GM20000 (cell line): ENCODE measurements around the gene ANTXR2.

Experiments
- DNase-seq: peaks from one replicate; pipeline ENCODE4 v3.0.0; 2012; ENCODE audit warnings: low spot score
- TF ChIP-seq, protein P1 (sequence below): IDR thresholded peaks from 2 replicates; pipeline ENCODE4 v1.5.1; 2012; ENCODE audit warnings: mild to moderate bottlenecking, control low read depth; ENCODE audit errors: extremely low read depth, missing control alignments

The ANTXR2 gene

GRCh38 chr4:80036306-80036705 is 36.7 kb downstream of the ANTXR2 start:
- no peak for DNase-seq
- TF ChIP-seq, protein P1, sequence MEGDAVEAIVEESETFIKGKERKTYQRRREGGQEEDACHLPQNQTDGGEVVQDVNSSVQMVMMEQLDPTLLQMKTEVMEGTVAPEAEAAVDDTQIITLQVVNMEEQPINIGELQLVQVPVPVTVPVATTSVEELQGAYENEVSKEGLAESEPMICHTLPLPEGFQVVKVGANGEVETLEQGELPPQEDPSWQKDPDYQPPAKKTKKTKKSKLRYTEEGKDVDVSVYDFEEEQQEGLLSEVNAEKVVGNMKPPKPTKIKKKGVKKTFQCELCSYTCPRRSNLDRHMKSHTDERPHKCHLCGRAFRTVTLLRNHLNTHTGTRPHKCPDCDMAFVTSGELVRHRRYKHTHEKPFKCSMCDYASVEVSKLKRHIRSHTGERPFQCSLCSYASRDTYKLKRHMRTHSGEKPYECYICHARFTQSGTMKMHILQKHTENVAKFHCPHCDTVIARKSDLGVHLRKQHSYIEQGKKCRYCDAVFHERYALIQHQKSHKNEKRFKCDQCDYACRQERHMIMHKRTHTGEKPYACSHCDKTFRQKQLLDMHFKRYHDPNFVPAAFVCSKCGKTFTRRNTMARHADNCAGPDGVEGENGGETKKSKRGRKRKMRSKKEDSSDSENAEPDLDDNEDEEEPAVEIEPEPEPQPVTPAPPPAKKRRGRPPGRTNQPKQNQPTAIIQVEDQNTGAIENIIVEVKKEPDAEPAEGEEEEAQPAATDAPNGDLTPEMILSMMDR = no peak

DNA sequence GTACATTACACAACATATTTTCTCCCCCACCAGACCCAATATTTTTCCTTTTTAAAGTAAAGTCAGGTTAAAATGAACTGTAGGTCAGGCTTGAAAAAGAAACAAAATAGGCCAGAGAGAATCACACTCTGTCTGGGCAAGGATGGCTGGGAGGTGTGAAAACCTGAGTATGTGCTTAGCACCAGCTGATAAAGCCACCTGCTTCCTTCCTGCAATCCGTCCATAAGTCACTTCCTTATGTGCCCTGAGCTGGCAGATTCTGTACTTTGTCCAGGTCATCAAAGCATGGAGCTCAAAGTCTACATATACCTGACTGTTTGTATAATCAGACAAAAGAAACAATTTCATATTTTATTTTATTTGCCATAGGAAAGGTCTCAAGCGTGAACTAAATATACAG is 37.7 kb downstream of the ANTXR2 start:
- TF ChIP-seq, protein P1 = no peak
- no peak for DNase-seq

DNA sequence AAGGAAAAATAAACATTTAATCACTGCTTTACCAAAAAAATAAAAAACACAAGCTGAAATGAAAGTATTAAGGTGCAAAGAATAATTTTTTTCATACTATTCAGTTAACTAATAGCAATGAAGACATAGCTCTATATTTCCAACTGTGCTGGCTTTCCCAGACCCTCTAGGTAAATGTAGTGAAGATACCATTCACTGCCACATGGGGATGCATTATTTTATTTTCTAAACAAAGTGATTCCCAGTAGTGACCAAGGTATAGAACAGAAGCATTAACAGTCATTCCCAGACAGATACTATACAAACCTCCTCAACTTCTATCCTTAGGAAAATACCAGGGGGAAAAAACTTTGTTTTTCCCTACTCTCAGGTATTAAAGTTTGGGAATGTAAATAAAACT is 39.4 kb downstream of the ANTXR2 start:
- TF ChIP-seq, protein P1 = no peak
- no peak for DNase-seq

- DNase-seq = no peak
- TF ChIP-seq, protein P1 = no peak
These were observed 43.7 kb downstream of the ANTXR2 start for GRCh38 chr4:80029364-80029763.

DNA sequence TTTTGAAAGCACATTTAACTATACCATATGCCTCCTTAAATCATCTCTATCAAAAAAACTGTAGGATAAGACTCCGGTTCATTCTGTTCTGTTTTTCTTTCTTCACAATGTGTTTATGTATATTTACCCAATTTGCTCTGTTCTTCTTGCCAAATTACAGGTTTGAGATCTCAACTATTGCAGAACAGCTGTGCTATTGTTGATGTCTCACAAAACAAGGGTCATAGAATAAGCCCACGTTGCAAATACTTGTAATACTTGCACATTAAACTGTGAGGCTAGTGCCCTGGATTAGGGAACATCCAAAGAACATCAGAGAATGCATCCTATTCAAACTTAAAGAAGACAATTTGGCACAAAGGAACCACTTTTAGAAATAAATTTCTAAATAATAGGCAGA is 45.4 kb downstream of the ANTXR2 start:
- TF ChIP-seq, protein P1 = no peak
- DNase-seq = no peak

DNA sequence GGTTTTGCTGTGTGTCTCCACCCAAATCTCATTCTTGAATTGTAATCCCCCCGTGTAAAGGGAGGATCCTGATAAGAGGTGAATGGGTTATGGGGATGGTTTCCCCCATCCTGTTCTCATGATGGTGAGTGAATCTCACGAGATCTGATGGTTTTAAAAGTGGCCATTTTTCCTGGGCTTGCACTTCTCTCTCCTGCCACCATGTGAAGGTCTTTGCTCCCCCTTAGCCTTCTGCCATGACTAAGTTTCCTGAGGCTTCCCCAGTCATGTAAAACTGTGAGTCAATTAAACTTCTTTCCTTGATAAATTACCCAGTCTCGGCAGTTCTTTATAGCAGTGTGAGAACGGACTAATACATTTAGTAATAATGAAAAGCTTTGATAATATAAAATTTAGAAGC is 46.9 kb downstream of the ANTXR2 start:
- no peak for DNase-seq
- TF ChIP-seq, protein P1 = no peak

DNA sequence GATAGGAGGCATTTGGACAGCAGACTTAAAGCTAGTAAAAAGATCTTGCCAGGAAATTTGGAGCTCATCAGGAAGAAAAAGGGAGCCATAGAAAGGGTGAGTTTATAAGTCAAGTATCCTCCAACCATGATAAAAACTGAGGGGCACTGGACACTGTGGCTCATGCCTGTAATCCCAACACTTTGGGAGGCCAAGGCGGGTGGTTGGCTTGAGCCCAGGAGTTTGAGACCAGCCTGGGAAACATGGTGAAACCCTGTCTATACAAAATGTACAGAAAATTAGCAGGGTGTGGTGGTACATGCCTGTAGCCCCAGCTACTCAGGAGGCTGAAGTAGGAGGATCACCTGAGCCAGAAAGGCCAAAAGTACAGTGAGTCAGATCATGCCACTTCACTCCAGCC is 48.7 kb downstream of the ANTXR2 start:
- no peak for DNase-seq
- TF ChIP-seq, protein P1 = no peak

- DNase-seq = no peak
- TF ChIP-seq, protein P1 = no peak
These were observed 50.7 kb downstream of the ANTXR2 start for GRCh38 chr4:80022282-80022681.
